ENCODE results near the gene FYB1. TPM values are rescaled to one million over a fixed set of nuclear protein-coding genes. Genes with fewer than 3 reads are reported as not detected.

FYB1 gene
- total RNA-seq, 1 experiment from 2014 or later, result 0.42 TPM

- TF ChIP-seq EZH2 (IDR thresholded peaks at IDR 0.05) (no peak), RAD21 (IDR thresholded peaks at IDR 0.05; ENCODE audit: low read depth) (peak; percentile 79), CEBPB (IDR thresholded peaks at IDR 0.05; ENCODE audit: low read depth) (0 out of 2 replicates have a peak, but pooled peaks have one; percentile 11), MAX (IDR thresholded peaks at IDR 0.05) (no peak), SIN3A (IDR thresholded peaks at IDR 0.05; ENCODE audit: low read depth) (no peak)
These were observed 1.7 kb downstream of the FYB1 start (continued) for GRCh38 chr5:39217365-39218281.

DNA sequence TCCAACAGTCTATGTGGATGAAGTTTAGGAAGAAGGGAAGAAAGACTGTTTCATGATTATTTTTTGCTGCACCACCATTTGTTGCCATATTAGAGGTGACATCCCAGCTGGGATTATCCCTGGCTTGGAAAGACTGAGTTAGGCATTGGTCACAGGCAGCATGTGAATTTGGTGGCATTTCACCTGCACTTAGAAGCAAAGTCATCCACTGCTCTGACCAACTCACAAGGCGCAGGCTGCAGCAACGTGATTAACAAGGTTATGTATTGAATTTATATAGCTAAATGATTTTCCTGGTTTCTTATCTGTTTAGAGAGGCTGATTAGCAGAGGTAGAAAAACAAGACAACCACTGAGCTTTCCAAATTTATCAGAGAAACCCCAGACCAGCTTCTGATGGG, 2.7 kb downstream of the FYB1 start:
- no TSS peak for BruUV-seq (replicated peaks)
- Histone ChIP-seq H2AFZ (ENCODE audit: low read depth, low read length, poor library complexity, severe bottlenecking) (no peak overlapping the region), H3K27me3 (ENCODE audit: insufficient read depth, low read length) (no peaks in the 10 kb centered on the region), H3K9me2 (ENCODE audit: insufficient read depth) (no peaks in the 10 kb centered on the region), H3K36me3 (ENCODE audit: control insufficient read depth in 1 of 2, insufficient read depth in 2 of 2, low read length in 2 of 2) (no peaks in the 10 kb centered on the region), H3K79me2 (ENCODE audit: insufficient read depth, low read length) (no peaks in the 10 kb centered on the region), H3K27ac (ENCODE audit: low read depth, low read length) (no peak overlapping the region), H3K4me1 (ENCODE audit: control insufficient read depth in 1 of 2, insufficient read depth in 2 of 2, low read length in 2 of 2) (no peaks in the 10 kb centered on the region), H3K4me3 (replicated peaks in 1 of 2; ENCODE audit: low read depth in 1 of 2, low read length in 2 of 2) (no peak overlapping the region), H3K4me2 (ENCODE audit: low read length) (no peak overlapping the region), H4K20me1 (ENCODE audit: insufficient read depth) (no peaks in the 10 kb centered on the region), H3K9ac (ENCODE audit: low read length) (no peak overlapping the region), H3K9me3 (ENCODE audit: control insufficient read depth in 1 of 2, insufficient read depth in 1 of 2, low read depth in 1 of 2, low read length in 2 of 2) (no peaks in the 10 kb centered on the region)
- intact Hi-C loops (cut with micrococcal nuclease), result loop anchor here (2.0 to 10.0 kb wide), 4 partner anchors 66 to 1518 kb away; no protein-coding TSS in a partner anchor
- ChIA-PET POLR2A (no interaction called here), RAD21 (ENCODE audit: low non-redundant PET in 1 of 2, low total read pairs in 2 of 2, uncharacterized antibody in 2 of 2, unreplicated experiment in 2 of 2) (no interaction called here), CTCF (interaction anchor here (1.0 to 2.9 kb wide), 5 partner anchors 9 to 355 kb away, joined by 4 to 28 read pairs (median 11); no protein-coding TSS in a partner anchor)
- TF ChIP-seq ZNF274 (IDR thresholded peaks at IDR 0.05; ENCODE audit: low read depth, low read length) (no peak), SP1 (IDR thresholded peaks at IDR 0.05; ENCODE audit: low read depth) (no peak), SIN3A (IDR thresholded peaks at IDR 0.05; ENCODE audit: low read depth) (no peak), POLR2AphosphoS5 (IDR thresholded peaks at IDR 0.05; ENCODE audit: low read depth, low read length) (no peak), ZFX (IDR thresholded peaks at IDR 0.05) (no peak), MAX (IDR thresholded peaks at IDR 0.05) (no peak), ELF1 (IDR thresholded peaks at IDR 0.05; ENCODE audit: borderline replicate concordance, low read depth) (no peak), CEBPB (IDR thresholded peaks at IDR 0.05; ENCODE audit: low read depth) (no peak), SRF (IDR thresholded peaks at IDR 0.05; ENCODE audit: low read depth) (no peak), FOSL1 (IDR thresholded peaks at IDR 0.05; ENCODE audit: low read depth) (no peak)
- TF ChIP-seq, protein P1, sequence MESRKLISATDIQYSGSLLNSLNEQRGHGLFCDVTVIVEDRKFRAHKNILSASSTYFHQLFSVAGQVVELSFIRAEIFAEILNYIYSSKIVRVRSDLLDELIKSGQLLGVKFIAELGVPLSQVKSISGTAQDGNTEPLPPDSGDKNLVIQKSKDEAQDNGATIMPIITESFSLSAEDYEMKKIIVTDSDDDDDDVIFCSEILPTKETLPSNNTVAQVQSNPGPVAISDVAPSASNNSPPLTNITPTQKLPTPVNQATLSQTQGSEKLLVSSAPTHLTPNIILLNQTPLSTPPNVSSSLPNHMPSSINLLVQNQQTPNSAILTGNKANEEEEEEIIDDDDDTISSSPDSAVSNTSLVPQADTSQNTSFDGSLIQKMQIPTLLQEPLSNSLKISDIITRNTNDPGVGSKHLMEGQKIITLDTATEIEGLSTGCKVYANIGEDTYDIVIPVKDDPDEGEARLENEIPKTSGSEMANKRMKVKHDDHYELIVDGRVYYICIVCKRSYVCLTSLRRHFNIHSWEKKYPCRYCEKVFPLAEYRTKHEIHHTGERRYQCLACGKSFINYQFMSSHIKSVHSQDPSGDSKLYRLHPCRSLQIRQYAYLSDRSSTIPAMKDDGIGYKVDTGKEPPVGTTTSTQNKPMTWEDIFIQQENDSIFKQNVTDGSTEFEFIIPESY (IDR thresholded peaks at IDR 0.05; ENCODE audit: extremely low read depth, insufficient replicate concordance, low read length), result no peak
- ATAC-seq, result no peak
- no peak for DNase-seq (ENCODE audit: low read depth, low spot score)

Data from HCT116 (cell line).